ENCODE measurements around the gene TMEM51. TPM values are rescaled to one million over a fixed set of nuclear protein-coding genes. Genes with fewer than 3 reads are reported as not detected.

Gene TMEM51
- total RNA-seq, 1 donor from 2014 or later = 36.6 TPM

- DNase-seq (ENCODE audit: extremely low read depth, low read depth, low spot score) = peak; percentile 56
Observed at GRCh38 chr1:15152318-15153183, 996 bp upstream of the TMEM51 start.

- no peak for DNase-seq (ENCODE audit: extremely low read depth, low read depth, low spot score)
Observed at GRCh38 chr1:15153842-15154479, 414 bp downstream of the TMEM51 start.

GRCh38 chr1:15154480-15155036 is 1.0 kb downstream of the TMEM51 start:
- no peak for DNase-seq (ENCODE audit: extremely low read depth, low read depth, low spot score)

GRCh38 chr1:15155191-15155590 is 1.6 kb downstream of the TMEM51 start:
- DNase-seq (ENCODE audit: extremely low read depth, low read depth, low spot score) = no peak

GRCh38 chr1:15155888-15156741 is 2.6 kb downstream of the TMEM51 start:
- DNase-seq (ENCODE audit: extremely low read depth, low read depth, low spot score) = no peak

- DNase-seq (ENCODE audit: extremely low read depth, low read depth, low spot score) = no peak
Observed at GRCh38 chr1:15156807-15157380, 3.3 kb downstream of the TMEM51 start.

- no peak for DNase-seq (ENCODE audit: extremely low read depth, low read depth, low spot score)
Observed at GRCh38 chr1:15157524-15158399, 4.2 kb downstream of the TMEM51 start.

GRCh38 chr1:15158506-15159165 is 5.1 kb downstream of the TMEM51 start:
- no peak for DNase-seq (ENCODE audit: extremely low read depth, low read depth, low spot score)

- no peak for DNase-seq (ENCODE audit: extremely low read depth, low read depth, low spot score)
Observed at GRCh38 chr1:15159166-15159555, 5.6 kb downstream of the TMEM51 start.

GRCh38 chr1:15160626-15161025 is 7.1 kb downstream of the TMEM51 start:
- no peak for DNase-seq (ENCODE audit: extremely low read depth, low read depth, low spot score)

GRCh38 chr1:15167386-15167785 is 13.8 kb downstream of the TMEM51 start:
- DNase-seq (ENCODE audit: extremely low read depth, low read depth, low spot score) = no peak

- peak; percentile 54 for DNase-seq (ENCODE audit: extremely low read depth, low read depth, low spot score)
Observed at GRCh38 chr1:15168479-15168878, 14.9 kb downstream of the TMEM51 start.

- DNase-seq (ENCODE audit: extremely low read depth, low read depth, low spot score) = no peak
Observed at GRCh38 chr1:15170071-15170470, 16.5 kb downstream of the TMEM51 start.

GRCh38 chr1:15171271-15171908 is 17.8 kb downstream of the TMEM51 start:
- no peak for DNase-seq (ENCODE audit: extremely low read depth, low read depth, low spot score)

- no peak for DNase-seq (ENCODE audit: extremely low read depth, low read depth, low spot score)
Observed at GRCh38 chr1:15172405-15173259, 19.1 kb downstream of the TMEM51 start.

- no peak for DNase-seq (ENCODE audit: extremely low read depth, low read depth, low spot score)
Observed at GRCh38 chr1:15173863-15174614, 20.5 kb downstream of the TMEM51 start.

GRCh38 chr1:15174615-15174983 is 21.1 kb downstream of the TMEM51 start:
- no peak for DNase-seq (ENCODE audit: extremely low read depth, low read depth, low spot score)
